Body of pancreas (tissue), 4 donors: ENCODE data around the gene ANKRD44. TPM values are rescaled to one million over a fixed set of nuclear protein-coding genes. Genes with fewer than 3 reads are reported as not detected.

ENCODE experiments used
- ATAC-seq: fragments of 150-250 bp; one replicate; pipeline ENCODE4 v1.9.1; 2016
- DNase-seq, 4 donors: peaks; one replicate each; pipeline ENCODE4 v3.0.0-alpha.2; 2019
- H3K27ac ChIP-seq, 4 donors: fragments of 200-600 bp; sonication (generic); 1 replicate in 3 of 4; 2 replicates in 1 of 4; pipeline versions ENCODE4 v1.5.1 to v1.6.1; 2016 to 2019; ENCODE audit warnings: mild to moderate bottlenecking in 1 of 4, mixed read lengths in 1 of 4, moderate library complexity in 1 of 4
- H3K27me3 ChIP-seq, 2 donors: fragments of 200-600 bp; sonication (generic); one replicate each; pipeline ENCODE4 v1.6.0; 2016; ENCODE audit warnings: mild to moderate bottlenecking in 1 of 2
- H3K36me3 ChIP-seq, 2 donors: fragments of 200-600 bp; sonication (generic); replicated peaks in 1 of 2; 2 replicates each; pipeline ENCODE4 v1.5.1; 2016; ENCODE audit warnings: low read depth in 2 of 2; ENCODE audit not compliant: insufficient read depth in 1 of 2
- H3K4me1 ChIP-seq: fragments of 200-600 bp; sonication (generic); one replicate; pipeline ENCODE4 v1.6.0; 2016
- H3K4me3 ChIP-seq, 2 donors: fragments of 200-600 bp; sonication (generic); 1 replicate in 1 of 2; 2 replicates in 1 of 2; pipeline ENCODE4 v1.5.1; 2016 to 2019
- H3K9me3 ChIP-seq, 3 donors: fragments of 200-600 bp; sonication (generic); 1 replicate in 2 of 3; 2 replicates in 1 of 3; pipeline ENCODE4 v1.5.1; 2016
- POLR2A ChIP-seq, 3 donors: fragments of 450-650 bp; IDR thresholded peaks; one replicate each; pipeline ENCODE4 v1.6.1; 2016; ENCODE audit warnings: antibody characterized with exemption in 3 of 3, mild to moderate bottlenecking in 2 of 3
- WGBS, 2 donors: methylation state at CpG; one replicate each; pipeline ENCODE4 v1.1.5; 2017; 5-methylcytosine and 5-hydroxymethylcytosine counted together
- intact Hi-C: fragments of 100-400 bp; cut with DNase I; formaldehyde crosslinking; loops from one replicate; pipeline ENCODE4 v1.15.1; 2023
- total RNA-seq, 2 donors: library from RNA; depleted of rRNA; stranded (reverse); fragments of >200 nt; gene quantifications; one replicate each; pipeline ENCODE4 v1.1.0, GENCODE V29; 2016
- TF ChIP-seq, protein P1 (sequence below), 7 experiments: fragments of 450-650 bp in 4 of 7; fragments of 200-600 bp in 3 of 7; sonication (generic) in 3 of 7; IDR thresholded peaks; one replicate each; pipeline ENCODE4 v1.5.1; 2016 to 2019; ENCODE audit warnings: antibody characterized with exemption in 7 of 7

The ANKRD44 gene
- total RNA-seq, 2 donors from 2014 or later, result 12.2 TPM

DNA sequence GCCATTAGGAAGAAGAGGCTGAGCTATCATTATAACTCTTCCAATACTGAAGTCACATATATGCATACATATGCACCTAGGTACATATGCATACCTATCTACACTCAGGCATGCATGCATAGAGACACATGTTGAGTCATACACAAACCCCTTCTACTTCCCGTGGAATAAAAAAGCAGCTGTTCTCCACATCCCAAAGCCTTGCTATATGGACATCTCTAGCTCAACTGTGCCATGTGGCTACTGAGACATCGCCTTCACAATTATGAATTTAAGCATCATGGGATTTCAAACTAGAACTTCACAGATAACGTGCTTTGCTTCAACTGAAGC is 120.5 kb downstream of the ANKRD44 start:
- H3K36me3 ChIP-seq, result no peaks in the 10 kb centered on the region
- H3K27ac ChIP-seq, result no peak overlapping the region
- intact Hi-C loops, result loop anchor here (5.0 kb wide), 1 partner anchor 187 kb away; no protein-coding TSS in a partner anchor
- H3K4me1 ChIP-seq, result peaks cover 3% of the 10 kb centered on the region
- ATAC-seq, result no peak
- H3K9me3 ChIP-seq, result no peaks in the 10 kb centered on the region
- 77 to 83% methylated on average over 3 of the region's 3 CpGs for WGBS, 2 donors
- no peak for DNase-seq
- H3K4me3 ChIP-seq, result no peak overlapping the region
- H3K27me3 ChIP-seq, result no peaks in the 10 kb centered on the region
- TF ChIP-seq, protein P1, sequence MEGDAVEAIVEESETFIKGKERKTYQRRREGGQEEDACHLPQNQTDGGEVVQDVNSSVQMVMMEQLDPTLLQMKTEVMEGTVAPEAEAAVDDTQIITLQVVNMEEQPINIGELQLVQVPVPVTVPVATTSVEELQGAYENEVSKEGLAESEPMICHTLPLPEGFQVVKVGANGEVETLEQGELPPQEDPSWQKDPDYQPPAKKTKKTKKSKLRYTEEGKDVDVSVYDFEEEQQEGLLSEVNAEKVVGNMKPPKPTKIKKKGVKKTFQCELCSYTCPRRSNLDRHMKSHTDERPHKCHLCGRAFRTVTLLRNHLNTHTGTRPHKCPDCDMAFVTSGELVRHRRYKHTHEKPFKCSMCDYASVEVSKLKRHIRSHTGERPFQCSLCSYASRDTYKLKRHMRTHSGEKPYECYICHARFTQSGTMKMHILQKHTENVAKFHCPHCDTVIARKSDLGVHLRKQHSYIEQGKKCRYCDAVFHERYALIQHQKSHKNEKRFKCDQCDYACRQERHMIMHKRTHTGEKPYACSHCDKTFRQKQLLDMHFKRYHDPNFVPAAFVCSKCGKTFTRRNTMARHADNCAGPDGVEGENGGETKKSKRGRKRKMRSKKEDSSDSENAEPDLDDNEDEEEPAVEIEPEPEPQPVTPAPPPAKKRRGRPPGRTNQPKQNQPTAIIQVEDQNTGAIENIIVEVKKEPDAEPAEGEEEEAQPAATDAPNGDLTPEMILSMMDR (IDR thresholded peaks at IDR 0.05), result no peak
- no peak for TF ChIP-seq POLR2A (IDR thresholded peaks at IDR 0.05)

DNA sequence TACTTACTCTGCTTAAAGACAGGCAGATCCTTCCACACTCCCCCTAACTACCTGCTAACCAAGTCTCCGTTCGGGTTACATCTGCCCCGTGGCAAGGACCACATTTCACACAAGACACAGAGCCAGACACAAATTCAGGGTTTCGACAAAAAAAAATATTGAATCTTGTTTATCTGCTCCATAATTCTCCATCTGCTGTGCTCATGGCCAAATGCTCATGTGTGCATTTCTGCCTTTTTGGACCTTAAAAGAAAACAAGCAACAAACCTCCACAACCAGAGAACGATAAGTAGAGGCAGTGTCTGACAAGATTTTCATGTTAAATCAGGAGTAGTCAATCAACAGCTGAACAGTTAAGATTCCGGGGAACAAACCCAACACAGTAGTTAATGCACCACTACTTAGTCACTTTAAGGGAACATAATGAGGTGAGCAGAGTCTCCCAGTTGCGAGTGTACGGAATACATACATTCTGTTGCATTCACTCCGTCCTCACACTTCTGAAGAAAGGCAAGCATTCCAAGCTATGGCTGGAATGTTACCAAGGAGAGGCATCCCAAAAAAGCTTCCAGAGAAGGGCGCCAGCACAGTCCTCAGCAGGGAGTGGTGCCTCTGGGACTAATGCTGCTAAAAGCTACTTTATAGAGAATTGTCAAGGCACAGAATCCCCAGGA is 121.0 kb downstream of the ANKRD44 start:
- DNase-seq (no peak), ATAC-seq (no peak)
- Histone ChIP-seq H3K9me3 (no peaks in the 10 kb centered on the region), H3K4me1 (peaks cover 8% of the 10 kb centered on the region), H3K27me3 (no peaks in the 10 kb centered on the region), H3K36me3 (no peaks in the 10 kb centered on the region), H3K4me3 (no peak overlapping the region), H3K27ac (no peak overlapping the region)
- intact Hi-C loops, result loop anchor here (5.0 kb wide), 2 partner anchors 123 to 188 kb away; partner anchors contain the start of gene ANKRD44
- no peak for TF ChIP-seq POLR2A (IDR thresholded peaks at IDR 0.05)
- TF ChIP-seq, protein P1 (IDR thresholded peaks at IDR 0.05), result no peak
- 78 to 80% methylated on average over 10 of the region's 10 CpGs for WGBS, 2 donors

DNA sequence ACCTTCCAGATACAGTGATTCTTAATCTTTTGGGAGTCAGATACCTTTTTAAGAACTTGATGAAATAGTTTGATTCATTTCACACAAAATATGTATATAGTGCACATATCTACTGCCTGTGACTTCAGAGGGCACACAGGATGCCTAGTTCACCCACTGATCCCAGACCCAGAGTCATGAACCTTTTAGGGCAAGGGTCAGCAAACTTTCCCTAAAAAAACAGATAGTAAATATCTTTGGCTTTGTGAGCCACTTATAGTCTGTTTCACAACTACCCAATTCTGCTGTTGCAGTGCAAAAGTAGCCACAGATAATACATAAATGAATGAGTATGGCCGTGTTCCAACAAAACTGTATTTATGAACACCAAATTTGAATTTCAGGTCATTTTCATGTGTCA is 124.9 kb downstream of the ANKRD44 start:
- intact Hi-C loops, result loop anchor here (5.0 kb wide), 1 partner anchor 127 kb away; the partner anchor contains the start of gene ANKRD44
- no peak overlapping the region for H3K4me3 ChIP-seq
- no peaks in the 10 kb centered on the region for H3K36me3 ChIP-seq
- WGBS, 2 donors, result 92% methylated on average over 1 of the region's 1 CpG
- no peak for TF ChIP-seq POLR2A (IDR thresholded peaks at IDR 0.05)
- TF ChIP-seq, protein P1 (IDR thresholded peaks at IDR 0.05), result no peak
- DNase-seq (no peak), ATAC-seq (no peak)
- H3K4me1 ChIP-seq, result peaks cover 9% of the 10 kb centered on the region
- no peak overlapping the region for H3K27ac ChIP-seq
- H3K27me3 ChIP-seq, result no peaks in the 10 kb centered on the region
- H3K9me3 ChIP-seq, result no peaks in the 10 kb centered on the region

DNA sequence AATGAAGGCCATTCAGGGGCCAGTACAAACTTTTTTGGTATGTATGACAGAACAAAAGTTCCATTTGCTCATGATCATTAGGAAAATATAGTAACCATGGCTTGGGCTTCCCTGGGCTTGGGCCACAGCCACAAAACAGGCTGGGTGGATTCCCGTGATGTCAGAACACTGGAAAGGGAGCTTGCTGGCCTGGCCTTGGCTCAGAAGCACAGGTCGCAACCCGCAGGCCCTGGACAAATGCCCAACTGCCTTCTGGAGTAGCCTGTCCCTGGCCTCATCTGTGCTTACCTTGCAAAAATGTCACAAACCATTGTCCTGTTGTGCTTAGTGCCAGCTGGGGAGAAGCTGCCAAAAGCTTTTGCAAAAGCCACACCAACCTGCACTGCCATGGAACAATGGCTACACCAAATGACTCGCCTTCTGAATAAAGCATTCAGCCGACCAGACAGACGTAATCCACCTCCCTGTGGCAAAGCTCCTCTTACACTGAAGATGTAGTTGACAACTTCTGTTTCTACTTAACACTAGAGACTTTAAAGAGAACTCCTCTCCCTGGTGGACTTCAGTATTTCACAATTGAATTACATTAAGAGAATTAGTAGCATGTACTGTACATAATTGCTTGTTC is 125.5 kb downstream of the ANKRD44 start:
- peak; percentile 88 for ATAC-seq
- peaks cover 9% of the 10 kb centered on the region for H3K4me1 ChIP-seq
- H3K9me3 ChIP-seq, result no peaks in the 10 kb centered on the region
- no peaks in the 10 kb centered on the region for H3K27me3 ChIP-seq
- H3K4me3 ChIP-seq, result no peak overlapping the region
- DNase-seq, result peak; percentile 72 to 82 (median 80)
- H3K36me3 ChIP-seq, result no peaks in the 10 kb centered on the region
- H3K27ac ChIP-seq, result peak overlapping the region in 2 of 4 donors; percentile 15 to 25
- WGBS, 2 donors, result 51 to 55% methylated on average over 6 of the region's 6 CpGs
- no peak for TF ChIP-seq POLR2A (IDR thresholded peaks at IDR 0.05)
- TF ChIP-seq, protein P1 (IDR thresholded peaks at IDR 0.05), result no peak
- intact Hi-C loops, result loop anchor here (5.0 kb wide), 1 partner anchor 127 kb away; the partner anchor contains the start of gene ANKRD44
